B cell (primary cell): ENCODE results near the gene METAP2. TPM values are rescaled to one million over a fixed set of nuclear protein-coding genes. Genes with fewer than 3 reads are reported as not detected.

Source experiments
- ATAC-seq: fragments of 200-7000 bp; cut with Tn5 transposase; one replicate; pipeline ENCODE4 v1.10.0; 2021; ENCODE audit warnings: low read depth, mild to moderate bottlenecking, moderate number of reproducible peaks, moderate library complexity
- CTCF ChIA-PET: fragments of 350-600 bp; sonication (Branson Sonifier 250); formaldehyde crosslinking; loops from one replicate; lab custom pipeline; 2021; ENCODE audit warnings: antibody characterized with exemption, inconsistent platforms; lab: Charles Lee
- POLR2A ChIA-PET: fragments of 350-600 bp; sonication (Branson Sonifier 250); formaldehyde crosslinking; loops from one replicate; lab custom pipeline; 2021; ENCODE audit warnings: antibody characterized with exemption; lab: Charles Lee
- DNase-seq: peaks from one replicate; pipeline ENCODE4 v3.0.0; 2013
- H2AFZ ChIP-seq: 2 replicates; pipeline ENCODE4 v1.6.1; 2012; ENCODE audit warnings: mild to moderate bottlenecking, low read depth, low read length; ENCODE audit not compliant: insufficient read depth, poor library complexity, severe bottlenecking
- H3K27ac ChIP-seq, 2 donors: 1 replicate in 1 of 2; 2 replicates in 1 of 2; pipeline ENCODE4 v1.5.1; 2012 to 2013; ENCODE audit warnings: low read length in 2 of 2, mild to moderate bottlenecking in 2 of 2, moderate library complexity in 1 of 2
- H3K27me3 ChIP-seq, 4 experiments: fragments of 200-600 bp in 1 of 4; sonication (generic) in 1 of 4; replicated peaks in 1 of 4; 1 replicate in 2 of 4; 2 replicates in 2 of 4; pipeline versions ENCODE4 v1.6.1 to v1.7.0; 2013 to 2016; ENCODE audit warnings: low read length in 3 of 4, mild to moderate bottlenecking in 2 of 4, mixed read lengths in 1 of 4, moderate library complexity in 1 of 4; ENCODE audit not compliant: insufficient read depth in 4 of 4, control insufficient read depth in 3 of 4; ENCODE audit errors: control extremely low read depth in 1 of 4
- H3K36me3 ChIP-seq, 2 experiments: replicated peaks in 1 of 2; 1 replicate in 1 of 2; 2 replicates in 1 of 2; pipeline versions ENCODE4 v1.6.1 to v1.7.1; 2013; ENCODE audit warnings: low read length in 1 of 2; ENCODE audit not compliant: insufficient read depth in 2 of 2, control insufficient read depth in 1 of 2; ENCODE audit errors: control extremely low read depth in 1 of 2, extremely low read depth in 1 of 2
- H3K4me1 ChIP-seq, 2 donors: fragments of 200-600 bp in 1 of 2; sonication (generic) in 1 of 2; 1 replicate in 1 of 2; 2 replicates in 1 of 2; pipeline versions ENCODE4 v1.5.1 to v1.6.1; 2013 to 2017; ENCODE audit warnings: low read length in 2 of 2; ENCODE audit not compliant: control insufficient read depth in 2 of 2, insufficient read depth in 2 of 2
- H3K4me2 ChIP-seq: replicated peaks from 2 replicates; pipeline ENCODE3; 2012; ENCODE audit warnings: mild to moderate bottlenecking, low read depth, low read length; ENCODE audit not compliant: poor library complexity, severe bottlenecking
- H3K4me3 ChIP-seq, 5 experiments: fragments of 200-600 bp in 1 of 5; sonication (generic) in 1 of 5; 1 replicate in 3 of 5; 2 replicates in 2 of 5; pipeline versions ENCODE4 v1.5.1 to v1.7.0; 2011 to 2016; ENCODE audit warnings: low read length in 4 of 5, mild to moderate bottlenecking in 4 of 5, low read depth in 2 of 5, control low read depth in 1 of 5, moderate library complexity in 1 of 5; ENCODE audit not compliant: insufficient read depth in 1 of 5; ENCODE audit errors: control extremely low read depth in 1 of 5, extremely low read depth in 1 of 5
- H3K79me2 ChIP-seq: fragments of 200-600 bp; sonication (generic); one replicate; pipeline ENCODE4 v1.6.0; 2016; ENCODE audit warnings: low read length; ENCODE audit not compliant: control insufficient read depth, insufficient read depth
- H3K9ac ChIP-seq: fragments of 200-600 bp; sonication (generic); 2 replicates; pipeline ENCODE4 v1.6.1; 2017; ENCODE audit warnings: mild to moderate bottlenecking, low read length, moderate library complexity
- H3K9me3 ChIP-seq, 3 donors: one replicate each; pipeline versions ENCODE4 v1.6.1 to v1.7.1; 2013; ENCODE audit warnings: low read length in 2 of 3; ENCODE audit not compliant: control insufficient read depth in 2 of 3, insufficient read depth in 1 of 3; ENCODE audit errors: control extremely low read depth in 1 of 3
- H4K20me1 ChIP-seq: 2 replicates; pipeline ENCODE4 v1.6.0; 2012; ENCODE audit warnings: mild to moderate bottlenecking, low read length; ENCODE audit not compliant: insufficient read depth, control insufficient read depth, poor library complexity, severe bottlenecking
- H3K27ac Mint-ChIP-seq: one replicate; pipeline ENCODE4 v1.8.0; 2021; ENCODE audit warnings: mixed read lengths
- H3K27me3 Mint-ChIP-seq: one replicate; pipeline ENCODE4 v1.8.0; 2021; ENCODE audit warnings: mixed read lengths
- H3K4me1 Mint-ChIP-seq: one replicate; pipeline ENCODE4 v1.8.0; 2021; ENCODE audit warnings: mixed read lengths
- H3K4me3 Mint-ChIP-seq: one replicate; pipeline ENCODE4 v1.8.0; 2021; ENCODE audit warnings: mixed read lengths
- H3K9me3 Mint-ChIP-seq: one replicate; pipeline ENCODE4 v1.8.0; 2022; ENCODE audit warnings: mixed read lengths; ENCODE audit not compliant: insufficient read depth
- CTCF ChIP-seq: fragments of 200-600 bp; IDR thresholded peaks from one replicate; pipeline ENCODE4 v1.8.0; 2022; ENCODE audit warnings: antibody characterized with exemption, mild to moderate bottlenecking
- EZH2 ChIP-seq: IDR thresholded peaks from 2 replicates; pipeline ENCODE4 v1.6.1; 2012; ENCODE audit warnings: borderline replicate concordance, low read depth, mild to moderate bottlenecking, moderate library complexity, low read length; ENCODE audit not compliant: insufficient read depth, poor library complexity, severe bottlenecking
- WGBS: methylation state at CpG from one replicate; pipeline ENCODE4 v1.1.5; 2013; ENCODE audit warnings: missing lambda C conversion rate; ENCODE audit not compliant: insufficient coverage; 5-methylcytosine and 5-hydroxymethylcytosine counted together
- intact Hi-C: fragments of 100-400 bp; cut with micrococcal nuclease; formaldehyde crosslinking; loops from one replicate; pipeline ENCODE4 v1.10.0; 2022
- polyA plus RNA-seq: library from polyadenylated mRNA; depleted of rRNA; stranded (reverse); fragments of >200 nt; gene quantifications from 2 replicates; pipeline ENCODE4 v1.2.3, GENCODE V29; 2012
- total RNA-seq, 2 donors: library from RNA; stranded (reverse); fragments of 120-200 nt in 1 of 2; gene quantifications; 1 replicate in 1 of 2; 2 replicates in 1 of 2; pipeline versions ENCODE4 v1.2.3 to v1.2.4, GENCODE V29; 2013 to 2022

METAP2 gene
- total and polyA plus RNA-seq, 2 donors (not counting 1 experiment from before 2014, with no cell fraction given): 15.3 to 49.9 TPM

GRCh38 chr12:95506707-95507523 is 33.0 kb downstream of the METAP2 start:
- ChIA-PET POLR2A (no interaction called here), CTCF (interaction anchor here (0.7 kb wide), 1 partner anchor 9 kb away, joined by 3 read pairs; no protein-coding TSS in a partner anchor)
- no peaks in the 10 kb centered on the region for H3K9me3 Mint-ChIP-seq
- no peaks in the 10 kb centered on the region for H3K27me3 ChIP-seq
- no peak overlapping the region for H3K4me2 ChIP-seq
- H3K4me1 ChIP-seq: no peaks in the 10 kb centered on the region
- no peaks in the 10 kb centered on the region for H4K20me1 ChIP-seq
- no peak overlapping the region for H3K27ac Mint-ChIP-seq
- H3K9ac ChIP-seq: no peak overlapping the region
- H3K4me1 Mint-ChIP-seq: peaks cover 3% of the 10 kb centered on the region
- intact Hi-C loops: no loop called here
- no peak overlapping the region for H3K27ac ChIP-seq
- TF ChIP-seq CTCF (no peak), EZH2 (no peak)
- ATAC-seq (no peak), DNase-seq (no peak)
- 99% methylated on average over 8 of the region's 10 CpGs for WGBS
- no peak overlapping the region for H2AFZ ChIP-seq
- H3K4me3 Mint-ChIP-seq: no peak overlapping the region
- peaks cover 7 to 65% of the 10 kb centered on the region in 2 experiments for H3K36me3 ChIP-seq
- no peaks in the 10 kb centered on the region for H3K9me3 ChIP-seq
- peaks cover 13% of the 10 kb centered on the region for H3K79me2 ChIP-seq
- H3K4me3 ChIP-seq: no peak overlapping the region
- H3K27me3 Mint-ChIP-seq: no peaks in the 10 kb centered on the region

- ATAC-seq: no peak
- Histone ChIP-seq H4K20me1 (no peaks in the 10 kb centered on the region), H3K4me2 (no peak overlapping the region), H3K9me3 (no peaks in the 10 kb centered on the region), H3K27ac (no peak overlapping the region), H3K4me3 (no peak overlapping the region), H3K36me3 (peaks cover 16 to 71% of the 10 kb centered on the region in 2 experiments), H3K27me3 (no peaks in the 10 kb centered on the region), H2AFZ (no peak overlapping the region), H3K9ac (no peak overlapping the region), H3K79me2 (no peaks in the 10 kb centered on the region), H3K4me1 (no peaks in the 10 kb centered on the region)
- H3K9me3 Mint-ChIP-seq: no peaks in the 10 kb centered on the region
- no peak overlapping the region for H3K4me3 Mint-ChIP-seq
- H3K27ac Mint-ChIP-seq: no peak overlapping the region
- POLR2A ChIA-PET: no interaction called here
- DNase-seq: no peak
- CTCF ChIA-PET: no interaction called here
- H3K27me3 Mint-ChIP-seq: no peaks in the 10 kb centered on the region
- no peak for TF ChIP-seq EZH2
- TF ChIP-seq CTCF: no peak
- no peaks in the 10 kb centered on the region for H3K4me1 Mint-ChIP-seq
- WGBS: 100% methylated on average over 1 of the region's 3 CpGs
- intact Hi-C loops: no loop called here
These were observed 35.3 kb downstream of the METAP2 start for GRCh38 chr12:95509300-95509699.
